Stimulated activated CD8-positive, alpha-beta memory T cell treated with anti-CD3 and anti-CD28 coated beads, Interleukin-12 subunit alpha, Interleukin-12 subunit beta, amount 100 ng/mL, for 1 hour (primary cell): ENCODE results near the gene FER.
"Not testable (repeated sequence)": the region's sequence is repeated elsewhere in the genome, so short reads cannot be mapped to it uniquely, and the experiment has no call there.

ENCODE experiments used
- DNase-seq: peaks from one replicate; pipeline ENCODE4 v3.0.0-alpha.2; 2020; ENCODE audit warnings: low read depth

The FER gene

DNA sequence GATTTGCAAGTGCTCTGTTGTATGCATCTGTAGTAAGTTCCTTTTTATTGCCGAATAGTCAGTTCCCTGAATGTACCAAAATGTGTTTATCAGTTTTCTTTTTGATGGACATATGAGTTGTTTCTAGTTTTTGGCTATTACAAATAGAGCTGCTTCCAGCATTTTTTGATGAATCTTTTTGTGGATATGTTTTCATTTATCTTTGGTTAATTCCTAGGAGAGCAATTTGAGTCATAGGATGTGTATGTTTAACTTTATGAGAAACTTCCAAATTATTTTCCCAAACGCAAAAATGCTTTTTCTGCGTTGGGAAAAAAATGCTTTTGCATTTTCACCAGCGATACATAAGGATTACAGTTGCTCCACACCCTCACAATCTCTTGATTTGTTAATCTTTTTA is 287.7 kb downstream of the FER start:
- DNase-seq = no peak

- DNase-seq = no peak
These were observed 290.6 kb downstream of the FER start for GRCh38 chr5:109038209-109038840.

GRCh38 chr5:109041317-109041716 is 293.6 kb downstream of the FER start:
- no peak for DNase-seq

GRCh38 chr5:109045710-109046109 is 298.0 kb downstream of the FER start:
- DNase-seq = no peak

DNA sequence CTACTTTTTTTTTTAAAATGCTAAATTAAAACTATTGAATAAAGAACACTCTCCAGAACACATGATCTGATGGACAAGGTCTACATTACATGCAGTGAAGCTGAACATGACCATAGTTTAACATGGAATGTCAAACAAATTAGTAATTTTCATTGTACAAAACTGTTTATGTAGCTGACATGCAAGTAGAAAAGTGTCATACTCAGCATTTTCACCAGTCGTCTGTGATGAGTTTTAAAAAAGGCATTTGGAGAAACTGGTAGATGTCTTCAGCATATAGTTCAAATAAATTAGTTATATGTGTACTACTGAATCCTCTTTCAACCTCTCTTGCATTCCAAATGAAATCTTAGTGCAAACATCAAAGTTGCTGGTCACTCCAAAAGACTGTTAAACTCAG is 301.9 kb downstream of the FER start:
- no peak for DNase-seq

DNA sequence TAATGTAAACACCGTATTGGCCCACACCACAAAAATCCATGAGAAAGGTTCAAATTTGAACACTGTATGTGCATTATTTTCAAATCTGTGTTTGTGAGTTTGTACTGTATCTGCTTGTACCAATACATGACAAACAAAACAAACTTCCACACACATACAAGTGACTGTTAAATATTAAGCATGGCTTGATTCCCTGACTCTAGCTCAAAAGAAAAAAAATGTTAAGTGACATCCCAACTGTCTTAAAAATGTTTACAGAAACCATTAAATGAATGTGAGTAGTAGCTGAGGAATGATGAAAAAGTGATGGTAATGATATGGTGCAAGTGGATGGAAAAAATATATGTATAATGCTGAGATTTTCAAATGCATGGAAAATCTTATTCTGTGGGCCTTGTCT is 302.6 kb downstream of the FER start:
- DNase-seq = not testable (repeated sequence)

- DNase-seq = not testable (repeated sequence)
These were observed 304.5 kb downstream of the FER start for GRCh38 chr5:109052216-109052615.

DNA sequence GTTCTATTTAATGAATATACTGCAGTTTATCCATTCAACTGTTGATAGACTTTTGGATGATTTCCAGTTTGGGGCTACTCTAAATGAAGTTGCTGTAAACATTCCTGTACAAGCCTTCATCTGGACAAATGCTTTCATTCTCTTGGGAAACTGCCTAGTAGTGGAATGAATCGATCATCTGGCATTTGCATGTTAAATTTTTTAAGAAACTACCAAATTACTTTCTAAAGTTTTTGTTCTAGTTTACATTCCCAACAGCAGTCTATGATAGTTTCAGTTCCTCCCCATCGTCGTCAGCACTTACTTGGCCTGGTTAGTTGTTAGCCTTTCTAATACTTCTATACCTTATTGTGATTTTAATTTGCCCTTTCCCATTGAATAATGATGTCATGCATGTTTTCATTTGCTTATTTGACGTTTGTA is 306.3 kb downstream of the FER start:
- no peak for DNase-seq

- no peak for DNase-seq
These were observed 312.8 kb downstream of the FER start for GRCh38 chr5:109060378-109061025.

DNA sequence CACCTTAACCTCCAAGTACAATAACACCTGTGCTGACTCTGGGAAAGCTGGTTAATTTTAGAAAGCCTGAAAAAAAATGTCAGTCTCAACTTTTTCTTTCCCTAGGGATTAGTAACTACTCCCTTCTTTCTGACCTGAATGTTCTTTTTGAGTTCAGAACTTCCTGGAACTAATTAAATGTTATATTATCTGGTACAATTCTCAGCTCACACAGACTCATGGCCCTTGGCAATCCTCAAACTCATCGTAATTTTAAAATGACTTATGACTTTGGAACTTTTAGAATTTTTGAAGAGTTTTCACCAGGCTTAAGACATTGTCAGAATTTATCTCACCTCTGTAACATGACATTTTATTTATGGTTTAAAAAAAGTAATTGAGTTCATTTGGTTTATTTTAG is 315.0 kb downstream of the FER start:
- DNase-seq = no peak

GRCh38 chr5:109063223-109063622 is 315.5 kb downstream of the FER start:
- DNase-seq = no peak

DNA sequence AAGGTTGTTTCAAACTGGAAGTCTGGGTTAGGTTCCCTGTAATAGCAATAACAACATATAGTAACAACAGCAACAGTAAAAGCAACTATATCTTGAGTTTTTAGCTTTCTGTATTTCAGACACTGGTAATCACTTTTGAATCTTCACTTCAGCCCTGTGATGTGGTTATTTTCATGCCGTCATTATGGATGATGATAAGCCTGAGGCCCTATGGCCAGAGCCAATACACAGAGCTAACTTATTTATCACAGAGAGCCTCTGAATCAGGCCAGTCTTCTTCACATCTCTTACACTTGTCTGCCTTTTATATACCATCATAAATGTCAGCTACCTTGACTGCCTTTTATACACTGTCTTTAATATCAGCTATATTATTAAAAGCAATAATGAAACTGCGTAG is 329.0 kb downstream of the FER start:
- DNase-seq = no peak

- no peak for DNase-seq
These were observed 330.8 kb downstream of the FER start for GRCh38 chr5:109078448-109078847.

DNA sequence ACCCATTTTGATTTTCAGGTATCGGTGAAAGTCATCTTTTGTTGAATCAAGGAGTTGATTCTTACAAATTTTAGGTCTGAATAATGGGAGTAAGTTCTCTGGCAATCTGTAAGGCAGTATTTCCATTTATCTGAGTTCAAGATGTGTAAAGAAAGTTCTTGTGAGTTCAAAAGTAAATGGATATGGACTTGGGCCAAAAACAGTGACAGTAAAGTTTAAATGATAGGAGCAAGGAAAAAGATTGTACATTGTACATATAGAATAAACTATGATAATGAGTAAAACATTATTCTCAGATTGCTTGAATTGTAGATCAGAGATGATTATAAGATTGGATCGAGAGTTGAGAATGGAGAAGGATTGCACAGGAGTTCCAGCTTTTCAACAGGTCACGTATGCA is 332.8 kb downstream of the FER start:
- no peak for DNase-seq

DNA sequence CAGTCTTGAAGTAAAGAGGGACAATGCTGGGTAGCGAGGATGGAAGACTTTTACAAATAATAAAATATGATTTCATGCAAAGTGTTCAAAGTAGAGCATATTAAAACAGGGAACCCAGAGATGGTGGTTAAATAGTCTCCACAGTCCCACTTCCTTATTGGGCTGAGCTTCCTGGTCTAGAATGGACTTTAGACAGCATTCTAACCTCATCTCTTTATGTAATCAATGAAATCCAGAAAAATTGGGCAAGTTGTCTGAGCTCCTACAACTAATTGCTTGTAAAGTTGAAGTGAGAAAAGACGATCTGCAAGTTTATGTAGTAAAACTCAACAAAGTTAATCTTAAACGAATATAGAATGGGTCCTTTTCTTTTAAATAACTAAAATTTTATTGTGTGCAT is 333.2 kb downstream of the FER start:
- DNase-seq = no peak

DNA sequence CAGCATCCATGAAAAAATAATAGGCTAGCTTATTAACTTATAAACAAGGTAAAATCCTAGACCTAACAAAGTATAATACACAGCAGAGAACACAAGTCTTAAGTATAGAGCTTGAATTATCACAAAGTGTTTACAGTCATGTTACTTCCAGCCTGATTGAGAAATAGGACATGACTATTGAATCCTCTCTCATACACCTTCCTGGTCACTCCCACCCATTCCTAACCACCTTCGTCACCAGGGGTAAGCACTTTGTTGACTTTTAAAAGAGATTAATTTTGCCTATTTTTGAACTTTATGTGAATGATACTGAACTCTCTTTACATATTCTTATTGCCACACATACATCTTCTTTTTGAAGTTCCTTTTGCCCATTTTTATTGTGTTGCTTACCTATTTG is 336.2 kb downstream of the FER start:
- no peak for DNase-seq

DNA sequence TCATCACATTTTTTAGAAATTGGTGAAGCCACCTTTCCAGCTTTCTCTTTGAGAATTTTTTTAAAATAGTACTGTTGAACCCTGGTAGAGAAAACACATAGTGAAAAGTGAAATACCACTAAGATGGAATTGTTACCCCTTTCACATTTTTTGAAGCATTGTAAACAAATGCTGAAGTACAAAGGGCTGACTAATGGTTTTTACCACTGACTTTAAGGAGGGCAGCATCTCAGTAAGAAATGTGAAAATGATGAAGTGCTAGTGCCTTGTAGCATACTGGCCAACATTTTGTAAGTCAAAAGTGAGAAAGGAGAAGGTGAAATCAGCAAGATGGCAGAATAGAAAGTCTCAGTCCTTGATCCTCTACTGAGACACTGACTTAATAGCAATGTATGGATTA is 341.5 kb downstream of the FER start:
- no peak for DNase-seq

DNA sequence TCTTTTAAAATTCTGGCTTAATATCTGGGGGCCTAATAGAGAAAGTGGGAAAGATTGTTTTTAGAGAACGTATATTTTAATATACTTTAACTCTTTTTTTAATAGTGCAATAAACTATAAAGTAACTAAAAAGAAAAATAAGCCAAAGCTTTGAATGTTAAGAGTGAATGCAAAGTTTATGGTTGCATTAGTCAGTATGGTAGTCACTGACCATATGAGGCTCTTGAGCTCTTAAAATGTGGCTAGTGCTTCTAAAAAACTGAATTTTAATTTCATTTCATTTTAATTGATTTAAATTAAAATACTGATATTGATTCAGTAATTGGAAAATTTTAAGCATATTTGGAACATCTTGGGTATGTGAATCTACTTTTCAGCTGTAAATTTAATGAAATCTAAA is 351.4 kb downstream of the FER start:
- DNase-seq = no peak

DNA sequence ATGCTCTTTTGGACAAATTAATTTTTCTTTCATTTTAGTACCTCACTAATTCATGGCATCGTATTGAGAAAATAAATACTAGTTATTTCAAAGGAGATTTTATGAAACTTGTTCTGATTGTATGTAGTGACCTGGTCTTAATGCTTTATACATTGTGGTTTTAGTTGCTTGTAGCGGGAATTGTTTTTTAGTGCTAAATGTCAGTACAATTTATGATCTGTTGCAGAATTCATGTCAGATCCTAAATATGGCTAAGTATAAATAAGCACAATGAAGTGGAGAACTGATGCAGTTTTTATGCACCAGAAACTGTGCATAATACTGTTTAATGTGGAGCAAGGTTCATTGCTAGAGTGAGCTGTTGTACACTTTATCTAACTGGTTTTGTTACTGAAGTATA is 353.3 kb downstream of the FER start:
- no peak for DNase-seq

- DNase-seq = no peak
These were observed 354.5 kb downstream of the FER start for GRCh38 chr5:109102096-109102690.

GRCh38 chr5:109105631-109106267 is 358.1 kb downstream of the FER start:
- DNase-seq = no peak

- no peak for DNase-seq
These were observed 364.0 kb downstream of the FER start for GRCh38 chr5:109111680-109112079.

DNA sequence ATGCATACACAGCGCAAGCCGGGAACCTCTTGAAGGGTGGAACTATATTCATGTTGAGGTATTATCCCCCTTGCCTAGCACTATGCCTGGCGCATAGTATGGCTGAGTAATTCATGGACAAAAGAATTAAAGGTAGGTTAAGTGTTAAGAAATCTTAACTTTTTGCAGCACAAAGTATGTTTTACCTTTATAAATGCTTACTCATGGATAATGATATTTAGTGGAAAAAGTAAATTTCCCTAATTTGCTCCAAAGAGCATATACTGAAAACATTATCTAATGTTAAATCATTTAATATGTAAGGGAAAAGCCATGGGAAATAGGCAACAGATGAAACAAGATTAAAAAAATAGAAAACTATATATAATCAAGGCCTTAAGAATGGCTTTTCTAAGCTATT is 365.9 kb downstream of the FER start:
- no peak for DNase-seq
